Kidney tubule cell (primary cell): ENCODE results near the gene TMEM236.
"Not testable (repeated sequence)": the region's sequence is repeated elsewhere in the genome, so short reads cannot be mapped to it uniquely, and the experiment has no call there.

ENCODE experiments used
- DNase-seq: peaks from one replicate; pipeline ENCODE4 v3.0.0-alpha.2; 2018; ENCODE audit warnings: low spot score

The TMEM236 gene

GRCh38 chr10:17751781-17752445 is at the start of gene TMEM236:
Gene TMEM236 (plus strand): TSS chr10:17752201. CDS start chr10:17752296, 95 bp downstream.
- DNase-seq: peak; percentile 22

GRCh38 chr10:17703706-17704105 is 48.3 kb upstream of the TMEM236 start:
- DNase-seq: no peak

- no peak for DNase-seq
Observed at GRCh38 chr10:17708821-17709220, 43.2 kb upstream of the TMEM236 start.

- no peak for DNase-seq
Observed at GRCh38 chr10:17709492-17709891, 42.5 kb upstream of the TMEM236 start.

DNA sequence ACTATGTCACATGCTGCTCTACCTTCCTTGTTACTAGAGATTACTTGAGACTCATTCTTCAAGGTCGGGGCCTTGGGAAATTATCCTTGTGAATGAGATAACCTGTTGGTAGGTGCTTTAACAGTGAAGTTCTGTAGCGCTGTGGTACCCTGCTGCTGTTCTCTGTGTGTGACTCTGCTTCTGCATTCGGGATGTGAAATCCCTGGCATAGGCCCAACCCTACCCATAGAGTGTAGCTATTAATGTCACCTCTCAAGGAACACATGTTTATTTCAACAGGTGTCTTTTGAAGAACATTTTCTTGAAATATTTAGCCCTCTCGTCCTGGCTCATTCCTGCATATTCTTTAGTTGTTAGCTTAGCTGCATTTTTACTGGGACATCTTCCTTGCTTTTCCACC is 41.8 kb upstream of the TMEM236 start:
- no peak for DNase-seq

DNA sequence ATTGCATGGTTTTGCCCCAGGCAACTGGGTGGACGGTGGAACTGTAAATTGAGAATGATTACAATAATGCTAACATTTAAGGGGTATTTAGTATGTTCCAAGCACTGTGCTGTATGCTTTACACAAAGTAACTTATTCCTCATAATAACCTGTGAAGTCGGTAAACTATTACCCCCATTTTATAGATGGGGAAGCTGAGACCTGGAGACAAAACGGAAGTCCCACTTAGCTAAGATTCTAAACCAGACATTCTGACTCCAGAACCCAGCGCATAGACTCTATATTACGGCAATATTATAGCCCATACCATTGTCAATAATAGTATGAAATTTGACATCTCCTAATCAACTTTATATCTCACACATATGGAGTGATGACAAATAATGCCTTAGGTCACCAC is 39.9 kb upstream of the TMEM236 start:
- no peak for DNase-seq

DNA sequence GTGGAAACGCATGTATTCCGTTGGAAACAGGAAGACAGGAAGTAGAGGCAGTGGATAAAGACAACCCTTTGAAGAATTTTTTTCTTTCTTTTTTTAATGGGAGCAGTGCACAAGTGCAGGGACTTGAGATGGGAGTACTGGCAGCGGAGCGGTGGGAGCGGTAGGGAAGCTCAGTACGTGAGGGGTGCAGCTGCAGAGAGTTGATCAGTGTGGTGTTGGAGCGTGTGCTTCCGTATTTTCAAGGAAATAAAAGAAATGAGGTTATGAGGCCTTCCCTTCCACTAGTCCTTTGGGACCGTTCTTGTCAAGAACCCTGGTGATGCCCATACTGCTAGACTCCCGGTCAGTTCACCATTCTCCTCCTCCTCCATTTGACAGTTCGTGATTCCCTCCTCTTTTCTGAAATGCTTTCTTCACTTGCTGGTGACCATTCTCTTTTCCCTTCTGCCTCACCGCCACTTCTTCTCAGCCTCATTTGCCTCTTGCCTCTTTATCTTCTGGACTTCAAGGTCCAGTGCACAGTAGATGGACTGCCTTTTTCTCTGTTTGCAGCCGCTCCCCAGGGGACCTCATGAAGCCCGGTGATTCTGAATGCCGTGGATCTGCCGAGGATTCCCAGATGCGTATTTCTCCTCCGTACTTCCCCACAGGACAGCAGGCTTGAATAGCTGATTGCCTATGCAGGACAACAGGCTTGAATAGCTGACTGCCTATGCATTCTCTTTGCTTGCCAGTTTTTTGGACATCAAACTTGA is 39.1 kb upstream of the TMEM236 start:
- no peak for DNase-seq

DNA sequence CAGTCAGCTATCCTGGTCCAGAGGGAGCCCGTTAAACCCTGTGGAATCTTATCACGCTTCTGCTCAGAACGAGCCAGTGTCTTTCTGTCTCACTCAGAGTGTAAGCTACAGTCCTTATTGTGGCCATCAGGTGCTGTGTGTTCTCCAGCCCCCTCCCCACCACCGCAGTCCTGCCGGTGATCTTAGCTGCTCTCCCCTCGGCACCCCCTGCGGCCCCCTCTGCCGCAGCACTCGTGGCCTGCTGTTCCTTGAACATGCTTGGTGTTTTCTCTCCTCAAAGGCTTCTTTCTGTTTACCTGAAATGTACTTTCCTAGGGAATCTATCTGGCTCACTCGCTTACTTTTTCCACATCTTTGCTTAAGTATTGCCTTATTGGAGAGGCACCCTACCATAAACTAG is 38.2 kb upstream of the TMEM236 start:
- no peak for DNase-seq

DNA sequence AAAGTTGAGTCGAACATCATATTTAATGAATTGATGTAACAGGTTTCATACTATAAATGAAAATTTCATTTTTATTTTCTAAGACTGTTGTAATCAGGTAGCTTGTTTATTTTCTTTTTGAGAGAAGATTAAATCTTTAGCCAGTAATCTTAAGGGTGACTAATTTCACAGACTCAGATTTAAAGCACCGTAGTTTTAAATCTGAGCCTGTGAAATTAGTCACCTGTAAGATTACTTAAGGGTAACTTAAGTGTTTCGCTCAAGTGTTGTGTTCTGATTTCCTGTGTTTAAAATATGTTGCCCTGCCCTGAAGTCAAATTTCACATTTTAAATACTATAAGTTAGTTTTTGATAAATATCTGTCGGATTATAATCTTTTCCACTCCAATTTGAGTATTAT is 35.8 kb upstream of the TMEM236 start:
- no peak for DNase-seq

- DNase-seq: not testable (repeated sequence)
Observed at GRCh38 chr10:17722317-17723014, 29.5 kb upstream of the TMEM236 start.

DNA sequence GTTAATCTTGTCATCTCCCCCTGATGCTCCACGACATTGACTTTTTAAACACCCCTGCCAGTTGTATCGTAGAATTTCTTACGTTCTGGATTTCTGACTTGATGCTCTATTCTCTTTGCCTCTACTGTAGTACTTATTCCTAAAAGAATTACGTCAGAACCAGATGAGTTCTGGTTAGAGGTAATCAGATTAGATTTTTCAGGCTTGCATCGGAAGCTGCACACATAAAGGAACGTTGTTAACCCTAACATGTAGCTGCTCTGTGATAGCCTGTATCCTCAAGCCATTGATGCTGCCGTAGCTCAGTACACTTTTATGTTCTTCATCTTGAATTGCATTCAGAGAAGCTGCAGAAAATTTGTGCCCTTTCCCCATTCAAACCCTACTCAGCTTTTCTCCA is 26.3 kb upstream of the TMEM236 start:
- DNase-seq: no peak

DNA sequence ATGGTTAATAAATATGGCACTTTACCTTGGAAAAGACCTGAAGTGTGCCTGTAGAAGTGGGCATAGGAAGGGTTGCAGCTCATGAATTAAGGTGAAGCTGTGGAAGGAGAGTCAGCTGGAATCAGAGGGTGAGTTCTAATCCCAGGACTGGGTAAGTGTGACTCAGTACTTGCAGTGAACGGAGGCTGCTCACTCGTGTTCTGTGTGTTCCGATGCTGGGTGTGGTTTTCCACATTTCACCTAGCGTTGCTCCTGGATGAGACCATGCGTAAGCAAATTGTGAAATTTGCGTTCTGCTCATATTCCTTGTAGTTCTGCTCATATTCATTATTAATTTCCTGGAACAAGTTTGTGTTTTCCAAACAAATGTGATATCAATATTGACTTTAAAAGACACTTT is 22.4 kb upstream of the TMEM236 start:
- no peak for DNase-seq

DNA sequence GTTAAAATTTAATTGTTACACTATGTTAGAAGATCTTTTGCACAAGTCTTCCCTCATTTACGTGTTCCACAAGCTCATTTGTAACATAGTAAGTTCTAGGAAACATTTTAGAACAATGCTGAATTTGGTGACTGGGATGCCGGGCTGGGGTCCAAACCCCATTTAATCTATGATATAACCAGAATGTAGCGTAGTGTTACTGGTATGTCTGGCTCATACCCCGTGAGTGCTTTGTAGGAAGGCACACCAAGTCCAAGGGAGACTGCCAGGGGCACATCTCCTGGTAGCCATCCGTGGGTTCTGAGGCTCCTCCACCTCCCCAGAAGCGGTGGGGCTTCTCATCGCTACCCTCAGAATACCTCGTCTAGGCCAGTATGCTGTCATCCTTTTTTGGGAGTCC is 21.3 kb upstream of the TMEM236 start:
- DNase-seq: no peak

DNA sequence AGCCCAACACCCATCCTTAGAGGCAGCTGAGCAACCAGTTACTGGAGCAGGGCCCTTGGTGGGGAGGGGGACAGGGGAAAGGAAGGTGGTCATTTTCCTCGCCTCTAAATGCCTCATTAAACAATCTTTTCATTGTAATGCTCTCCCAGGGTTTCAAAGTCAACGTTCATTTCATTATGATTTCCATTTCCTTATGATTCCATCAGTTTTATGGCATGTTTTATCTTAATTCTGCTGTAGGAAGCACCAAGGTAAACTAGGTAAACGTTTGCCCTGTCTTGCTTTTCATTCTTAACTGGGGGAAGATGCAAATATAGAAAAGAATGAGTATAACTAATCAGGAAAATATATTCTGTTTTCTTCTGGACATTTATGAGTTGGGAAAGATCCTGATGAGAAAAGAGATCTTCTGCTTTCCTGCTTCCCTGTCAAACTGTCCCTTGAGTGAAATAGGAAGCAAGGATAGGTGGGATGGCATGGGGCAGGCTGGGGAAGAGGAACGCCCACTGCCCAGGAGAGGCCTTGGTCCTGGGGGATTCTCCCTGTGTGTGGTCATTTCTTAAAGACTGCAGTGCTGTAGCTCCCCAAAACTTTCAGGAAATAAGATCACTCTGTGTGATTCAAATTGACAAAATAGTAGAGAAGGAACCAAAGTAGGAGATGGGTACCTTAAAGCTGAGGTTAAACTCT is 20.5 kb upstream of the TMEM236 start:
- DNase-seq: no peak

DNA sequence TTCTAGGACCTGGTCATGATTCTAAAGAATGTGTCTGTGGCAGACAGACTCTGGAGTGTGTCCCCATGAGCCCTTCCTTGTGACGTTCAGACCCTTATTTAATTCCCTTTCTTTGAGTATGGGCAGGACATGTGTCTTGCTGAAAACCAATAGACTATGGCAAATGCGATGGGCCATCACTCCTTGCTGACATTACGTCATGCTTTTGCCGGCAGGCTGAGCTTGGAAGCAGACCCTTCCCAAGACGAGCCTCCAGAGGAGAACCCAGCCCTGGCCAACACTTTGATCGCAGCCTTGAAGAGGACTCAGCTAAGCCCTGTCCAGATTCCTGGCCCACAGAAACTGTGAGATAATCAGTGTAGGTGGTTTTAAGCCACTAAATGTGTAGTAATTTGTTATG is 18.4 kb upstream of the TMEM236 start:
- DNase-seq: no peak

- no peak for DNase-seq
Observed at GRCh38 chr10:17734432-17735080, 17.4 kb upstream of the TMEM236 start.

DNA sequence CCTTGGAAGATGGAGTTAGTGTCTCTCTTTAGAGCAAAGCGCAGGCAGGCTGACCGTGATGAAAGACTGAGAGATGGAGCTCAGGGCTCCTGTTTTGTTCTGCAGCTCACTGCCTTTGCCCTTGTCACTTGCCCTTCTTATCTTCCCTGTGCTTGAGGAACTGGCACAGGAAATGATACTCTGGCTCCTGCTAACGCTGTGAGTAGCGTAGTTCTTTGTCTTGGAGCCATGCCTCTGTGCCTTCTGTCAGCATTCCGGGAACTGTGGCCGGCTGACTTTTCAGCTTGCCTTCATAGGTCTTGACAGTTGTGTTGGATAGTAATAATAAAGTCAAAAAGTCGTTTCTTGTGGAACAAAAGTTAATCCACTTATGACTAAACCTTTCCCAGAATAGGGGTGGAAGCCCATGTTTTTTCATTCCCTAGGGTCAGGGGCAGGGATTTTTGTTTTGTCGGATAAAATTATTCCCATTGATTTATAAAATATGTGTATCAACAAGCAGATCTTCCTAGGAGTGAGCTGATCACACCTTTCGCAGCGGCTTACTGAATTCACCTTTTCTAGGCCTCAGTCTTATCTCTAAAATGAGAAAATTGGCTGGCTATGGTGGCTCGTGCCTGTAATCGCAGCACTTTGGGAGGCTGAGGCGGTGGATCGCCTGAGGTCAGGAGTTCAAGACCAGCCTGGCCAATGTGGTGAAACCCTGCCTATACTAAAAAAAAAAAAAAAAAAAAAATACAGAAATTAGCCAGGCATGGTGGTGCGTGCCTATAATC is 16.6 kb upstream of the TMEM236 start:
- no peak for DNase-seq

DNA sequence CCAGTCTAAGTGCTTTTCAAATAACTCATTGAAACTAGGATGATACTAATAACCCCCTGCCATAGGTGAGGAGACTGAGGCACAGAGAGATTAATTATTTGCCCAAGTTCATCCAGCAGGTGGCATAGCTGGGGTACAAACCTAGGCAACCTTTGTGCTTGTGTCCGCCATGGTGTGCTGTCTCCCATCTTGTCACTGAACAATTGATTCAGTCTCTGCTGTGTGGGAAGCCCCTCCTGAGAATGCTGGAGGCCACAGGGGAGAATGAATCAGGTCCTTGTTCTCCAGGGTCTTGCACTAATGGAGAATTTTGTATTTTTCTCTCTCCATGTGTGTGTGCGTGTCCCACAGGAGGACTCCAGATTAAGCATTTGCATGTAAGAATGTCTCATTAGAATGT is 15.8 kb upstream of the TMEM236 start:
- no peak for DNase-seq

DNA sequence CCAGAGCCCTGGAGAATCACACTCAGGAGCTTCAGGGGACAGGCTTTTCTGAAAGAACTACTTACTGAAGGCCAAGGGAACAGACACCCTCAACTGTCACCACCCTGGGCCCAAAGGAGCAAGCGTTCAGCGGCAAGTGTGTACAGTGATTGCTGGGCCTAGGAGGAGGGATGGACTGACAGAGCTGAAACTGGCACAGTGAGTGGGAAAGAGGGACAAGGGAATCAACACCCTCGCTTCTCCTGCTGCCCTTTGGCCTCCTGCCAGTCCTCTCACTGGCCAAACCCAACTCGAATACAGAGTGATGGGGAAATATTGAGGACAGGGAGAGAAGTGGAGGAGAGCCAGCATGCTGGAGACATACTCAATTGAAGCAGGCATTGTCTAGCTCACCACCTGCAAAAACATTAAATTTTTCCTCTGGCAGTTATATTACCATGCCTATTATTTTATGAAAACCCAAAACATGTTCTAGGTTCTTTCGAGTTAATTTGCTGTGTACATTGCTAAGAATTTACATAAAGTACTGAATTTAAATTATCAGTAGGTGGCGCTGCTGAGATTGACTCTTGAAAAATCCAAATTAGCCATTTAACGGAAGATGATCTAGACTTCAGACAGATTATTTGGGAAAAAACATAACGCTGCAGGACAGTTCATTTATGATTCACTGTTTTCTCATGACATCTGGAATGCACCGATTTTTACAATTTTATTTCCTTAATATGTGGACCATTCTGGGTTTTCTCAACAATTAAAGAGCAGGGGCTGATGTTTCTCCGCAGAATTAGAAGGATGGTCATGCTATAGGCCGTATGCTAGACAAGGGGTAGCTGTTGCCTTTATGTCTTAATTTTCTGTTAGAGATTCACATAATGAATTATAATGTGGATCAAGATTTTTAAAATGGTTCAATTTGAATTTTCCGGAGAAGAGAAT is 14.7 kb upstream of the TMEM236 start:
- peak; percentile 48 for DNase-seq

GRCh38 chr10:17740668-17741067 is 11.3 kb upstream of the TMEM236 start:
- DNase-seq: no peak
